HG02885 (cell line): Measurements from ENCODE around the gene PSME1.
"Not testable (repeated sequence)": the region's sequence is repeated elsewhere in the genome, so short reads cannot be mapped to it uniquely, and the experiment has no call there.

ENCODE experiments used
- ATAC-seq: cut with Tn5 transposase; IDR thresholded peaks from one replicate; pipeline ENCODE4 v1.9.1; 2021; ENCODE audit warnings: mild to moderate bottlenecking; ENCODE audit not compliant: unreplicated experiment, poor library complexity

Gene PSME1

GRCh38 chr14:24102357-24103048 is 33.5 kb upstream of the PSME1 start:
- ATAC-seq, result no peak

DNA sequence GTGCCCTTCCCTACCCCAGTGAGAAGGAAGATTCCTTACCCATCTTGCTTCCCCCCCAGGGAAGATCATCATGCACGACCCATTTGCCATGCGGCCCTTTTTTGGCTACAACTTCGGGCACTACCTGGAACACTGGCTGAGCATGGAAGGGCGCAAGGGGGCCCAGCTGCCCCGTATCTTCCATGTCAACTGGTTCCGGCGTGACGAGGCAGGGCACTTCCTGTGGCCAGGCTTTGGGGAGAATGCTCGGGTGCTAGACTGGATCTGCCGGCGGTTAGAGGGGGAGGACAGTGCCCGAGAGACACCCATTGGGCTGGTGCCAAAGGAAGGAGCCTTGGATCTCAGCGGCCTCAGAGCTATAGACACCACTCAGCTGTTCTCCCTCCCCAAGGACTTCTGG is 32.5 kb upstream of the PSME1 start:
- no peak for ATAC-seq

DNA sequence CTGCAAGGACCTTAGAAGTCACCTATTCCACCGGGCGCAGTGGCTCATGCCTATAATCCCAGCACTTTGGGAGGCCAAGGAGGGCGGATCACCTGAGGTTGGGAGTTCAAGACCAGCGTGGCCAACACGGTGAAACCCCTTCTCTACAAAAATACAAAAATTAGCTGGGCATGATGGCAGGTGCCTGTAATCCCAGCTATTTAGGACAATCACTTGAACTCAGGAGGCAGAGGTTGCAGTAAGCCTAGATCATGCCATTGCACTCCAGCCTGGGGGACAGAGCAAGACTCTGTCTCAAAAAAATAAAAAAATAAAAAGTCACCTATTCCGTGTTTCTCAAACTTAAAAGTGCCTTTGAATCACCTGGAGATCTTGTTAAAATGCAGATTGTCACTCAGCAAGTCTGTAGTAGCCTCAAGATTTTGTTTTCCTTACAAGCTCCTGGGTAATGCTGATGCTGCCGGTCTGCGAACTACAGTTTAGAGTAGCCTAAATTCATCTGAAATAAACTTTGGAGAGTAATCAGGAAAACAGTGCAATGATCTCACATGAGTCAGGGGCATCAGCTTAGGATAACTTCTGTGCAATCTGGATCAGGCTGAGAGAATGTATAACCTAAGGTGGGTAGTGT is 30.3 kb upstream of the PSME1 start:
- ATAC-seq, result not testable (repeated sequence)

DNA sequence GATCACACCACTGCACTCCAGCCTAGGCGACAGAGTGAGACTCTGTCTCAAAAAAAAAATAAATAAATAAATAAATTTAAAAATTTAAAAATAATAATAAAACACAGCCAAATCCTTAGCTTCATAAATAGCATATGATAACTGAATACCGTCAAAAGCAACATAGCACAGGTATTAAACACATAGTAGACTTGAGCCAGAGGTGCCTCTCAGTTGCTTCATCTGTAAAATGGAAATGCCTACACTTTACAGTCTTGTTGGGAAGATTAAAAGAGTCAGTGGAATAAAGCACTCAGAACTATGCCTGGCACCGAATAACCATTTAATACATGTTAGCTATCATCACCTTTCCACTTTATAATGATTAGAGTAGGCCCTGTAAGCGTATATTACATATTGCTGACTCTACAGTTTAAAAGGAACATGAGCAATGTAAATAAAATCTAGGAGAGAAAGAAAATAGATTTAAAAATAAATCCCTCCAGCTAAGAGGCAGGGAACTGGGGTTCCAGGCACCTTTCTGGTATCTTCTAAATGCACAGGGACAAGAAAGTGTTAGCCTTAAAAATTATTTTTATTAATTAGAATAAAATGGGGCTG is 29.2 kb upstream of the PSME1 start:
- no peak for ATAC-seq

GRCh38 chr14:24108336-24108874 is 27.6 kb upstream of the PSME1 start:
- no peak for ATAC-seq

- ATAC-seq, result no peak
Measured at GRCh38 chr14:24110060-24110459, 25.9 kb upstream of the PSME1 start.

- ATAC-seq, result no peak
Measured at GRCh38 chr14:24110523-24110922, 25.5 kb upstream of the PSME1 start.

DNA sequence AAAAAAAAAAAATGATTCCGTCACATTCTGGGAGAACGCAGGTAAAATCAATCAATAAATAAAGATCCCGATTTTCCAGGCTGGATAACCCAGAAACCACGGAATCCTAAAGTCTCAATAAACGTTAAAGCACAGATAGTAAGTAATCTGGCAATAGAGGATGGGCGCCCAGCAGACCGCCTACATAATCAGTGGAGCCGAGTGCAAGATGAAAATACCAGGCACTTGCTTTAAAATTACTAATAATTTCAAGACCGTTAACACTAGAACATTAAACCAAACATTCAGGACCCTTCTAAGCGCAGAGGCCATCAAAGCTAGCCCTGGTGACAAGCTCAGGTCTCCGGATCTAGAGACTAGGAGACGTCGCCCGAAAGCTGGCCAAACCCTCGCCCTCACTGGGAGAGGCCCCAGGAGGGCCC is 22.6 kb upstream of the PSME1 start:
- ATAC-seq, result no peak

- ATAC-seq, result peak; percentile 24
Measured at GRCh38 chr14:24113801-24114531, 22.0 kb upstream of the PSME1 start.

DNA sequence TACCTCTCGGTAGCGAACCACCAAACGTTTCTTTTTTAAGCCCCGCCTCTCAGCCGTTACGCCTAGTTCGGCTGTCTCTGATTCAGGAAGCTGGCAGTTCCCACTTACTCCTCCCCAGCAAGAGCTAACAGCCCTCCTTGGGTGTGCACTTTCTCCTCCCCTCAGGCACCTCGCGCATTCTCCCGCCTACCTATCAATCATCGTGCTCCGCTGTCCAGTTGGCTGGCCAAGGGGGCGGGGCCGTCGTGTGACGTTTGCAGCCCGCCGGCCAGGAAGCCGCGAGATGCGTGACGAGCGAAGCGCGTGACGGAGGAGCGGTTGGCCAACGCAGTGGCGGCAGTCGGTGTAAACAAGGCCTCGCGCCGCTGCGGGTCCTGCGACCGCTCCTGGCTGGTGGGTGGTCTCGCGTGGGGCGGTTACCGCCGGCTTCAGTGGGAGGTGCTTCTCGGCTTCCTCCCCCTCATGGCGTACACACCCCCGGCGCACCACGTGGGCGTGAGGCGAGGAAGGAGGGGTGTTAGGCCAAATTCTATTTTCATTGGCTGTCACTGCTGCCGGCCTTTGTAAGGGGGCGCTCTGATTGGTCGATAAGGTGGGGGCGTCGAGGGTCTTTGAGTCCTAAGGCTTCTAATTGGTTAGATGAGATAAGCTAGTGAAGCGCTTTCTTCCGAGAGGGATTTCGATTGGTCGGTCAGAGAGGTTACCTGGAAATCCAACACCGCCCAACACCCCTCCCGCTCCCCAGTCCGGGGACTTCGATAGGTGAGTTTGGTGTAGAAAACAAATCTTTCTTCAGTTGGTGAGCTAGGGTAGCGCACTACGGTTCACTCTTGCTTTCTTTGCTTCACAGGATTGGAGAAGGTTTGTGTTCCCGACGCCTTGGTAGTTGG is 21.2 kb upstream of the PSME1 start, which contains the start of the genes DCAF11 and NRL:
TSS of gene DCAF11 (plus strand) at position 246 of the 890 bp plus-strand sequence. CDS start 818 bp downstream, outside the sequence.
TSS of gene NRL (minus strand) at position 418 of the 890 bp plus-strand sequence. CDS start 32,101 bp downstream, outside the sequence.
- peak; percentile 86 for ATAC-seq

DNA sequence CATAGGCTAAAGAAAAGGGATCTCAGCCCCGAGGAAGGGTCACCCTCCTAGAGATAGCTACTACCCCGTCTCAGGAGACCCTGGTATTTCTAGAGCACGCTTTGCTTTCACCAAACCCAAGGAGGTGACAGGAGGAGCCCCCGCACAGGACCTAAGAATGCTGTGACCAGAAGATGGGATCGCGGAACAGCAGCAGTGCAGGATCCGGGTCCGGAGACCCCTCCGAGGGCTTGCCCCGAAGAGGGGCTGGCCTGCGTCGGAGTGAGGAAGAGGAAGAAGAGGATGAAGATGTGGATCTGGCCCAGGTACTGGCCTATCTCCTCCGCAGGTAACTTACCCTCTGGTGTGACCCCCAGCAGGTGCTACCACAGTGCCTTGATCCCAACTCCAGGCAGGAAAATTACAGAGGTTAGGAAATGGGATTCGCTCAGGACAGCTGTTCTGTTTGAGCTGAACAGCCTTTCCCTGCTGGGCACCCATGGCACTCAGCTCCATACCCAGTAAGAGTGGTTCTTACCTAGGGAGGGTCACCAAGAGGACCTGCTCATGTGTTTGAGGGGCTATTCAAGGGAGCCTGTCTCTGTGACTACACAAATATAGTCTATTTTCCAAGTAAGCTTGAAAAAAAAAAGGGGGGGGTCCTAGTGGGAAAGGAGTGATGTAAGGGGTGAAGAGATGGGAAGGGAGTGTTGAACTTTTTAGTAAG is 20.4 kb upstream of the PSME1 start:
- ATAC-seq, result no peak

GRCh38 chr14:24116128-24116814 is 19.7 kb upstream of the PSME1 start:
- no peak for ATAC-seq

DNA sequence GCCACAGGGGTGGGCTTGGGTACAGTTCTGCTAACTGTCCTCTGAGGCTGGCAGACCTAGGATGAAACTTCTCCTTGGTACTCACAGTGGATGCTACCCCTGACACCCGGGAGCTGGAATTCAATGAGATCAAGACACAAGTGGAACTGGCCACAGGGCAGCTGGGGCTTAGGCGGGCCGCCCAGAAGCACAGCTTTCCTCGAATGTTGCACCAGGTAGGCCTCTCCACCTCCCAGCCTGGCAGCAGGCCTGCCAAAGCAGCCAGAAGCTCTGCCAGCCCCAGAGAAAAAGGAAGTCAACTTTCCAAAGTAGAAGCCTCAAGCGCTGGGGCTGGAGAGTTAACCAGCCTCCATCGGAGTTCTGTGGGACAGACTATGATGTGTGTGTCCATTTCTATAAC is 18.8 kb upstream of the PSME1 start:
- ATAC-seq, result no peak

GRCh38 chr14:24119691-24120090 is 16.3 kb upstream of the PSME1 start:
- ATAC-seq, result no peak

DNA sequence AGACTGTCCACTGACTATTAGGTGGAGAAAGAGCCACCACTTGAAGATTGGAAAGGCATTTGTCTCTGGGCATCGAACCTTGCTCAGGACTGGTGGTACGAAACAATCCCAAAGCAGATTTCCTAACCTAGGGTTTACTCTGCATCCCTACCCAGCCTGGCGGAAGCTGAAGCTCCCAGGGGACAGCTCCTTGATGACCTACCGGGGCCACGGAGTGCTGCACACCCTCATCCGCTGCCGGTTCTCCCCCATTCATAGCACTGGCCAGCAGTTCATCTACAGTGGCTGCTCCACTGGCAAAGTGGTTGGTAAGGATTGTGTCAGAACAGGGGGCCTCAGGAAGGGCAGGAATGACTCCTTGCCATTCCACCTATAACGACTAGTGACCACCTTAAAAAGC is 14.8 kb upstream of the PSME1 start:
- no peak for ATAC-seq

DNA sequence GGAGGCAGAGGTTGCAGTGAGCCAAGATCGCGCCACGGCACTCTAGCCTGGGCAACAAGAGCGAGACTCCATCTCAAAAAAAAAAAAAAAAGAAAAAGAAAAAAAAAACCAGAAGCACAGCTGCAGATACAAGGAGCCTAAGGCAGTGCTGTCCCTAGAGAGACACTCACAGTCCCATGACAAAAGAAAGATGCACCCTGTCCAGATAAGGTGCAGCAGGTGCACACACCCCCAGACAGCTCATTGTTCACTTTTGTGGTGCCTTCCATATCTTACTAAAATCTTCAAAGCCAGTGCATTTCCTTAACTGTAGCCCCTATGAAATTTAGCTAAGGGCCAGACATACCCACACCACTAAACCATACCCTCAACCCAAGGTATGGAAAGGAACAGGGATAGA is 13.6 kb upstream of the PSME1 start:
- no peak for ATAC-seq

- no peak for ATAC-seq
Measured at GRCh38 chr14:24122898-24123297, 13.1 kb upstream of the PSME1 start.
